ENCODE measurements around the gene SPOPL.
"Not testable (repeated sequence)": the region's sequence is repeated elsewhere in the genome, so short reads cannot be mapped to it uniquely, and the experiment has no call there.

Gene SPOPL

GRCh38 chr2:138510319-138510718, 8.7 kb downstream of the SPOPL start:
- Histone ChIP-seq H3K36me3 (ENCODE audit: control insufficient read depth in 1 of 2, insufficient read depth in 2 of 2, low read length in 2 of 2) (no peaks in the 10 kb centered on the region), H3K9me3 (ENCODE audit: control insufficient read depth in 1 of 2, low read length in 2 of 2) (no peaks in the 10 kb centered on the region), H3K27ac (ENCODE audit: low read length) (no peak overlapping the region), H3K4me3 (ENCODE audit: low read depth in 1 of 2, low read length in 2 of 2) (no peak overlapping the region), H3K27me3 (ENCODE audit: low read depth, low read length) (no peaks in the 10 kb centered on the region), H3K4me1 (ENCODE audit: control insufficient read depth in 1 of 2, insufficient read depth in 2 of 2, low read length in 2 of 2) (peaks cover 0 to 23% of the 10 kb centered on the region in 2 donors)

GRCh38 chr2:138512672-138513071, 11.1 kb downstream of the SPOPL start:
- Histone ChIP-seq H3K4me1 (ENCODE audit: control insufficient read depth in 1 of 2, insufficient read depth in 2 of 2, low read length in 2 of 2) (peaks cover 8 to 27% of the 10 kb centered on the region in 2 donors), H3K4me3 (ENCODE audit: low read depth in 1 of 2, low read length in 2 of 2) (no peak overlapping the region), H3K27ac (ENCODE audit: low read length) (no peak overlapping the region), H3K27me3 (ENCODE audit: low read depth, low read length) (no peaks in the 10 kb centered on the region), H3K36me3 (ENCODE audit: control insufficient read depth in 1 of 2, insufficient read depth in 2 of 2, low read length in 2 of 2) (no peaks in the 10 kb centered on the region), H3K9me3 (ENCODE audit: control insufficient read depth in 1 of 2, low read length in 2 of 2) (no peaks in the 10 kb centered on the region)

GRCh38 chr2:138514173-138514572, 12.6 kb downstream of the SPOPL start:
- Histone ChIP-seq H3K27me3 (ENCODE audit: low read depth, low read length) (no peaks in the 10 kb centered on the region), H3K4me1 (ENCODE audit: control insufficient read depth in 1 of 2, insufficient read depth in 2 of 2, low read length in 2 of 2) (peaks cover 8 to 29% of the 10 kb centered on the region in 2 donors), H3K9me3 (ENCODE audit: control insufficient read depth in 1 of 2, low read length in 2 of 2) (no peaks in the 10 kb centered on the region), H3K4me3 (ENCODE audit: low read depth in 1 of 2, low read length in 2 of 2) (no peak overlapping the region), H3K36me3 (ENCODE audit: control insufficient read depth in 1 of 2, insufficient read depth in 2 of 2, low read length in 2 of 2) (no peaks in the 10 kb centered on the region), H3K27ac (ENCODE audit: low read length) (no peak overlapping the region)

- Histone ChIP-seq H3K4me3 (ENCODE audit: low read depth in 1 of 2, low read length in 2 of 2) (no peak overlapping the region), H3K4me1 (ENCODE audit: control insufficient read depth in 1 of 2, insufficient read depth in 2 of 2, low read length in 2 of 2) (peaks cover 8 to 29% of the 10 kb centered on the region in 2 donors), H3K36me3 (ENCODE audit: control insufficient read depth in 1 of 2, insufficient read depth in 2 of 2, low read length in 2 of 2) (no peaks in the 10 kb centered on the region), H3K27ac (ENCODE audit: low read length) (no peak overlapping the region), H3K27me3 (ENCODE audit: low read depth, low read length) (no peaks in the 10 kb centered on the region), H3K9me3 (ENCODE audit: control insufficient read depth in 1 of 2, low read length in 2 of 2) (no peaks in the 10 kb centered on the region)
These were observed 13.5 kb downstream of the SPOPL start for GRCh38 chr2:138515092-138515491.

GRCh38 chr2:138516030-138516704, 14.6 kb downstream of the SPOPL start:
- Histone ChIP-seq H3K27me3 (ENCODE audit: low read depth, low read length) (no peaks in the 10 kb centered on the region), H3K4me3 (ENCODE audit: low read depth in 1 of 2, low read length in 2 of 2) (no peak overlapping the region), H3K4me1 (ENCODE audit: control insufficient read depth in 1 of 2, insufficient read depth in 2 of 2, low read length in 2 of 2) (peaks cover 8 to 29% of the 10 kb centered on the region in 2 donors), H3K36me3 (ENCODE audit: control insufficient read depth in 1 of 2, insufficient read depth in 2 of 2, low read length in 2 of 2) (no peaks in the 10 kb centered on the region), H3K9me3 (ENCODE audit: control insufficient read depth in 1 of 2, low read length in 2 of 2) (no peaks in the 10 kb centered on the region), H3K27ac (ENCODE audit: low read length) (no peak overlapping the region)

GRCh38 chr2:138518860-138519259, 17.3 kb downstream of the SPOPL start:
- Histone ChIP-seq H3K9me3 (ENCODE audit: control insufficient read depth in 1 of 2, low read length in 2 of 2) (no peaks in the 10 kb centered on the region), H3K27ac (ENCODE audit: low read length) (no peak overlapping the region), H3K4me3 (ENCODE audit: low read depth in 1 of 2, low read length in 2 of 2) (no peak overlapping the region), H3K36me3 (ENCODE audit: control insufficient read depth in 1 of 2, insufficient read depth in 2 of 2, low read length in 2 of 2) (no peaks in the 10 kb centered on the region), H3K4me1 (ENCODE audit: control insufficient read depth in 1 of 2, insufficient read depth in 2 of 2, low read length in 2 of 2) (peaks cover 8 to 39% of the 10 kb centered on the region in 2 donors), H3K27me3 (ENCODE audit: low read depth, low read length) (no peaks in the 10 kb centered on the region)

GRCh38 chr2:138521821-138522220, 20.3 kb downstream of the SPOPL start:
- Histone ChIP-seq H3K4me3 (ENCODE audit: low read depth in 1 of 2, low read length in 2 of 2) (no peak overlapping the region), H3K27me3 (ENCODE audit: low read depth, low read length) (no peaks in the 10 kb centered on the region), H3K27ac (ENCODE audit: low read length) (no peak overlapping the region), H3K36me3 (ENCODE audit: control insufficient read depth in 1 of 2, insufficient read depth in 2 of 2, low read length in 2 of 2) (no peaks in the 10 kb centered on the region), H3K4me1 (ENCODE audit: control insufficient read depth in 1 of 2, insufficient read depth in 2 of 2, low read length in 2 of 2) (peaks cover 0 to 15% of the 10 kb centered on the region in 2 donors), H3K9me3 (ENCODE audit: control insufficient read depth in 1 of 2, low read length in 2 of 2) (no peaks in the 10 kb centered on the region)

- Histone ChIP-seq H3K27ac (ENCODE audit: low read length) (no peak overlapping the region), H3K27me3 (ENCODE audit: low read depth, low read length) (no peaks in the 10 kb centered on the region), H3K4me3 (ENCODE audit: low read depth in 1 of 2, low read length in 2 of 2) (no peak overlapping the region), H3K9me3 (ENCODE audit: control insufficient read depth in 1 of 2, low read length in 2 of 2) (no peaks in the 10 kb centered on the region), H3K36me3 (ENCODE audit: control insufficient read depth in 1 of 2, insufficient read depth in 2 of 2, low read length in 2 of 2) (no peaks in the 10 kb centered on the region), H3K4me1 (ENCODE audit: control insufficient read depth in 1 of 2, insufficient read depth in 2 of 2, low read length in 2 of 2) (peaks cover 0 to 15% of the 10 kb centered on the region in 2 donors)
These were observed 21.0 kb downstream of the SPOPL start for GRCh38 chr2:138522556-138522955.

- peaks cover 0 to 15% of the 10 kb centered on the region in 2 donors for H3K4me1 ChIP-seq (ENCODE audit: control insufficient read depth in 1 of 2, insufficient read depth in 2 of 2, low read length in 2 of 2)
- H3K27me3 ChIP-seq (ENCODE audit: low read depth, low read length); H3K9me3 ChIP-seq (ENCODE audit: control insufficient read depth in 1 of 2, low read length in 2 of 2); H3K36me3 ChIP-seq (ENCODE audit: control insufficient read depth in 1 of 2, insufficient read depth in 2 of 2, low read length in 2 of 2); H3K4me3 ChIP-seq (ENCODE audit: low read depth in 1 of 2, low read length in 2 of 2); H3K27ac ChIP-seq (ENCODE audit: low read length): not testable (repeated sequence)
These were observed 21.6 kb downstream of the SPOPL start for GRCh38 chr2:138523018-138523672.

- not testable (repeated sequence) for H3K27me3 ChIP-seq (ENCODE audit: low read depth, low read length); H3K27ac ChIP-seq (ENCODE audit: low read length); H3K4me3 ChIP-seq (ENCODE audit: low read depth in 1 of 2, low read length in 2 of 2); H3K9me3 ChIP-seq (ENCODE audit: control insufficient read depth in 1 of 2, low read length in 2 of 2); H3K36me3 ChIP-seq (ENCODE audit: control insufficient read depth in 1 of 2, insufficient read depth in 2 of 2, low read length in 2 of 2)
- H3K4me1 ChIP-seq (ENCODE audit: control insufficient read depth in 1 of 2, insufficient read depth in 2 of 2, low read length in 2 of 2): peaks cover 0 to 14% of the 10 kb centered on the region in 2 donors
These were observed 22.1 kb downstream of the SPOPL start for GRCh38 chr2:138523673-138524042.

GRCh38 chr2:138524353-138524752, 22.8 kb downstream of the SPOPL start:
- H3K27ac ChIP-seq (ENCODE audit: low read length); H3K9me3 ChIP-seq (ENCODE audit: control insufficient read depth in 1 of 2, low read length in 2 of 2); H3K4me3 ChIP-seq (ENCODE audit: low read depth in 1 of 2, low read length in 2 of 2); H3K4me1 ChIP-seq (ENCODE audit: control insufficient read depth in 1 of 2, insufficient read depth in 2 of 2, low read length in 2 of 2); H3K36me3 ChIP-seq (ENCODE audit: control insufficient read depth in 1 of 2, insufficient read depth in 2 of 2, low read length in 2 of 2); H3K27me3 ChIP-seq (ENCODE audit: low read depth, low read length): not testable (repeated sequence)

GRCh38 chr2:138531913-138532312, 30.3 kb downstream of the SPOPL start:
- no peak overlapping the region for H3K4me3 ChIP-seq (ENCODE audit: low read depth in 1 of 2, low read length in 2 of 2)
- H3K27ac ChIP-seq (ENCODE audit: low read length): no peak overlapping the region
- H3K9me3 ChIP-seq (ENCODE audit: control insufficient read depth in 1 of 2, low read length in 2 of 2): no peaks in the 10 kb centered on the region
- no peaks in the 10 kb centered on the region for H3K27me3 ChIP-seq (ENCODE audit: low read depth, low read length)
- peaks cover 0 to 3% of the 10 kb centered on the region in 2 donors for H3K4me1 ChIP-seq (ENCODE audit: control insufficient read depth in 1 of 2, insufficient read depth in 2 of 2, low read length in 2 of 2)
- peaks cover 0 to 4% of the 10 kb centered on the region in 2 donors for H3K36me3 ChIP-seq (ENCODE audit: control insufficient read depth in 1 of 2, insufficient read depth in 2 of 2, low read length in 2 of 2)

Measured in muscle layer of duodenum (tissue), 2 donors.